WTC11 (cell line): Measurements from ENCODE around the gene AKT2. TPM values are rescaled to one million over a fixed set of nuclear protein-coding genes. Genes with fewer than 3 reads are reported as not detected.
A peak's percentile ranks its signal among the peaks of the same experiment; 100 is the strongest.

ENCODE experiments used
- ATAC-seq: fragments of 200-7000 bp; cut with Tn5 transposase; 2 replicates; pipeline ENCODE4 v1.10.0; 2021; ENCODE audit warnings: mild to moderate bottlenecking, moderate library complexity
- CTCF ChIA-PET: fragments of 300-600 bp; sonication (Branson Sonifier 250); formaldehyde crosslinking; loops from one replicate; lab custom pipeline; 2021; ENCODE audit warnings: antibody characterized with exemption; lab: Charles Lee
- POLR2A ChIA-PET: fragments of 350-600 bp; sonication (Branson Sonifier 250); formaldehyde crosslinking; loops from one replicate; lab custom pipeline; 2021; ENCODE audit warnings: antibody characterized with exemption; lab: Charles Lee
- DNase-seq: peaks from one replicate; pipeline ENCODE4 v3.0.0; 2021; ENCODE audit warnings: low spot score
- H3K27ac Mint-ChIP-seq: 2 replicates; pipeline ENCODE4 v1.8.0; 2021; ENCODE audit warnings: mixed read lengths
- H3K27me3 Mint-ChIP-seq: 2 replicates; pipeline ENCODE4 v1.8.0; 2021; ENCODE audit warnings: low read depth, mild to moderate bottlenecking, moderate library complexity, mixed read lengths
- H3K36me3 Mint-ChIP-seq: 2 replicates; pipeline ENCODE4 v1.8.0; 2021; ENCODE audit warnings: mixed read lengths
- H3K4me1 Mint-ChIP-seq: 2 replicates; pipeline ENCODE4 v1.8.0; 2022; ENCODE audit warnings: mixed read lengths
- H3K4me3 Mint-ChIP-seq: 2 replicates; pipeline ENCODE4 v1.8.0; 2021; ENCODE audit warnings: mild to moderate bottlenecking, moderate library complexity, mixed read lengths
- H3K9me3 Mint-ChIP-seq: 2 replicates; pipeline ENCODE4 v1.8.0; 2021; ENCODE audit warnings: mixed read lengths
- FOXJ3 ChIP-seq: sonication (generic); formaldehyde crosslinking; IDR thresholded peaks from 2 replicates; pipeline ENCODE4 v1.9.0; 2021; ENCODE audit warnings: missing genetic modification reagents, mild to moderate bottlenecking, borderline replicate concordance
- GABPB1 ChIP-seq: sonication (generic); formaldehyde crosslinking; IDR thresholded peaks from 2 replicates; pipeline ENCODE4 v1.8.1; 2023; ENCODE audit warnings: mild to moderate bottlenecking, missing genetic modification reagents
- GRHL2 ChIP-seq: fragments of 250-450 bp; sonication (Bioruptor Pico); IDR thresholded peaks from 2 replicates; pipeline ENCODE4 v1.8.0; 2022; ENCODE audit warnings: mild to moderate bottlenecking, moderate library complexity; ENCODE audit not compliant: insufficient replicate concordance, severe bottlenecking
- GTF2I ChIP-seq: fragments of 250-450 bp; sonication (Bioruptor Pico); conservative IDR thresholded peaks from 2 replicates; pipeline ENCODE4 v1.4.0; 2021; ENCODE audit warnings: mild to moderate bottlenecking
- HMGA2 ChIP-seq: fragments of 250-450 bp; sonication (Bioruptor Pico); IDR thresholded peaks from 2 replicates; pipeline ENCODE4 v1.4.0; 2021; ENCODE audit warnings: mild to moderate bottlenecking, moderate library complexity
- JUN ChIP-seq: sonication (generic); formaldehyde crosslinking; IDR thresholded peaks from 2 replicates; pipeline ENCODE4 v1.8.0; 2023; ENCODE audit warnings: mild to moderate bottlenecking, missing genetic modification reagents
- NR1H2 ChIP-seq: sonication (generic); formaldehyde crosslinking; IDR thresholded peaks from 2 replicates; pipeline ENCODE4 v1.9.0; 2021; ENCODE audit warnings: mild to moderate bottlenecking, moderate library complexity, missing genetic modification reagents
- NR3C1 ChIP-seq: sonication (generic); formaldehyde crosslinking; conservative IDR thresholded peaks from 2 replicates; pipeline ENCODE4 v1.8.1; 2023; ENCODE audit warnings: low read depth, mild to moderate bottlenecking, missing genetic modification reagents
- SMAD3 ChIP-seq: sonication (generic); formaldehyde crosslinking; IDR thresholded peaks from 2 replicates; pipeline ENCODE4 v1.8.0; 2022; ENCODE audit warnings: missing genetic modification reagents, mild to moderate bottlenecking, borderline replicate concordance
- TEAD1 ChIP-seq: sonication (generic); formaldehyde crosslinking; IDR thresholded peaks from 2 replicates; pipeline ENCODE4 v1.8.0; 2022; ENCODE audit warnings: mild to moderate bottlenecking, missing genetic modification reagents
- TP53 ChIP-seq: sonication (generic); formaldehyde crosslinking; IDR thresholded peaks from 2 replicates; pipeline ENCODE4 v1.8.1; 2023; ENCODE audit warnings: mild to moderate bottlenecking, missing genetic modification reagents
- ZNF396 ChIP-seq: fragments of 250-450 bp; sonication (Bioruptor Pico); IDR thresholded peaks from 2 replicates; pipeline ENCODE4 v1.8.0; 2021; ENCODE audit warnings: mild to moderate bottlenecking, moderate library complexity, borderline replicate concordance
- ZNF423 ChIP-seq: fragments of 250-450 bp; sonication (Bioruptor Pico); IDR thresholded peaks from 2 replicates; pipeline ENCODE4 v2.1.2; 2022; ENCODE audit warnings: mild to moderate bottlenecking, moderate library complexity
- total RNA-seq: library from RNA; stranded (reverse); gene quantifications from 3 replicates; pipeline ENCODE4 v1.2.3, GENCODE V29; 2021
- TF ChIP-seq, protein P1 (sequence below): sonication (generic); formaldehyde crosslinking; IDR thresholded peaks from 2 replicates; pipeline ENCODE4 v1.8.0; 2023; ENCODE audit warnings: missing genetic modification reagents
- TF ChIP-seq, protein P2 (sequence below): sonication (generic); formaldehyde crosslinking; IDR thresholded peaks from 2 replicates; pipeline ENCODE4 v1.8.1; 2023; ENCODE audit warnings: mild to moderate bottlenecking, missing genetic modification reagents, borderline replicate concordance
- TF ChIP-seq, protein P3 (sequence below): sonication (generic); formaldehyde crosslinking; conservative IDR thresholded peaks from 2 replicates; pipeline ENCODE4 v1.8.1; 2023; ENCODE audit warnings: mild to moderate bottlenecking, low read depth, missing genetic modification reagents, moderate library complexity
- TF ChIP-seq, protein P4 (sequence below): sonication (generic); formaldehyde crosslinking; IDR thresholded peaks from 2 replicates; pipeline ENCODE4 v1.8.1; 2022; ENCODE audit warnings: low read depth, mild to moderate bottlenecking, moderate library complexity, missing genetic modification reagents, borderline replicate concordance
- TF ChIP-seq, protein P5 (sequence below): sonication (generic); formaldehyde crosslinking; IDR thresholded peaks from 2 replicates; pipeline ENCODE4 v1.8.0; 2022; ENCODE audit warnings: mild to moderate bottlenecking, missing genetic modification reagents
- TF ChIP-seq, protein P6 (sequence below): sonication (generic); formaldehyde crosslinking; IDR thresholded peaks from 2 replicates; pipeline ENCODE4 v1.8.0; 2023; ENCODE audit warnings: missing genetic modification reagents, mild to moderate bottlenecking, borderline replicate concordance
- TF ChIP-seq, protein P7 (sequence below): sonication (generic); formaldehyde crosslinking; conservative IDR thresholded peaks from 2 replicates; pipeline ENCODE4 v1.8.1; 2022; ENCODE audit warnings: mild to moderate bottlenecking, missing genetic modification reagents

AKT2 gene
- total RNA-seq, 1 experiment from 2014 or later = 156 TPM

DNA sequence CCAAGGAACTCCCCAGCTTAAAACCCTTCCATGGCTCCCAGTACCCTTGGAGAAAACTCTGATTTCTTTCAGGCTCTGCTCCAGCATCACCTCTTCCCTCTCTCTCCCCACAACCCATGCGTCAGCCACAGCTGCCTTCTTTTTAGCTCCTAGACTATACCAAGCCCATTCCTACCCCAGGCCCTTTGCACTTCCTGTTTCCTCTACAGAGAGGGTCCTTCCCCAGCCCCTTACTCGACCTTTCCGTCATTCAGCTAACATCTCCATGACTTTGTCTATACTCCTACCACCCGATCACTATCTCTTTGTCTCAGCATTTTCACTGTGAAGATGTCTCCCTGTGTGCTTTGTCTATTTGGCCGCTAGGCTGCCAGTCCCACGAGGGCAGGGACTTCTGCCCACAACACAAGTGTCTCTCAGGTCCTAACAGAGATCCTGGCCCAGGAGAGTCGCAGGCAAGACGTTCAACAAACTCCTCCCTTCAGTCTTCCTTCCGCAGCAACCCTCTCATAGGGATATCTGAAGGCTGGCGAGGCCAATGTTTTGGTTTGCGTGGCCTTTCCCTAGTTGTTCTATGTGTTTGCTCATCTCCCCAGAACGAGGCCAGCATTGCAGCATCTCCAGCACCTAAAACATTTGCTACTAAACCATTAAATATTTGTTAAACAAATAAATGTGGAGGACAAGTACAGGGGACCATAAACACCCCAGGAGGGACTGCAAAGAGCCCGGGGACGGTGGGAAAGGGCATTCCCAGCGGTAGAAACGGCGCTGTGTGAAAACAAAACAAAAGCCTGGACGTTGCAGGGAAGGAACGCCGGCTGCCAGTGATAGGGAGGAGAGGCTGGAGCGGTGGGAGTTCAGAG is 59.5 kb downstream of the AKT2 start:
- Mint-ChIP-seq H3K9me3 (peaks cover 5% of the 10 kb centered on the region), H3K27ac (no peak overlapping the region), H3K36me3 (peaks cover 3% of the 10 kb centered on the region; the same call in 1 of the 2 replicates), H3K27me3 (peaks cover 49% of the 10 kb centered on the region), H3K4me1 (peaks cover 25% of the 10 kb centered on the region), H3K4me3 (peak overlapping the region; percentile 59)
- ATAC-seq (no peak), DNase-seq (no peak)
- CTCF ChIA-PET = interaction anchor here (0.6 to 3.5 kb wide), 4 partner anchors 8 to 128 kb away, joined by 3 to 17 read pairs (median 4); partner anchors contain the start of gene TTC9B
- POLR2A ChIA-PET = no interaction called here
- TF ChIP-seq HMGA2 = no peak
- TF ChIP-seq ZNF396 (CRISPR knock-in tag) = no peak
- no peak for TF ChIP-seq GTF2I (CRISPR knock-in tag)
- TF ChIP-seq GRHL2 = no peak
- TF ChIP-seq, protein P1, sequence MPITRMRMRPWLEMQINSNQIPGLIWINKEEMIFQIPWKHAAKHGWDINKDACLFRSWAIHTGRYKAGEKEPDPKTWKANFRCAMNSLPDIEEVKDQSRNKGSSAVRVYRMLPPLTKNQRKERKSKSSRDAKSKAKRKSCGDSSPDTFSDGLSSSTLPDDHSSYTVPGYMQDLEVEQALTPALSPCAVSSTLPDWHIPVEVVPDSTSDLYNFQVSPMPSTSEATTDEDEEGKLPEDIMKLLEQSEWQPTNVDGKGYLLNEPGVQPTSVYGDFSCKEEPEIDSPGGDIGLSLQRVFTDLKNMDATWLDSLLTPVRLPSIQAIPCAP (CRISPR knock-in tag) = no peak
- TF ChIP-seq, protein P2, sequence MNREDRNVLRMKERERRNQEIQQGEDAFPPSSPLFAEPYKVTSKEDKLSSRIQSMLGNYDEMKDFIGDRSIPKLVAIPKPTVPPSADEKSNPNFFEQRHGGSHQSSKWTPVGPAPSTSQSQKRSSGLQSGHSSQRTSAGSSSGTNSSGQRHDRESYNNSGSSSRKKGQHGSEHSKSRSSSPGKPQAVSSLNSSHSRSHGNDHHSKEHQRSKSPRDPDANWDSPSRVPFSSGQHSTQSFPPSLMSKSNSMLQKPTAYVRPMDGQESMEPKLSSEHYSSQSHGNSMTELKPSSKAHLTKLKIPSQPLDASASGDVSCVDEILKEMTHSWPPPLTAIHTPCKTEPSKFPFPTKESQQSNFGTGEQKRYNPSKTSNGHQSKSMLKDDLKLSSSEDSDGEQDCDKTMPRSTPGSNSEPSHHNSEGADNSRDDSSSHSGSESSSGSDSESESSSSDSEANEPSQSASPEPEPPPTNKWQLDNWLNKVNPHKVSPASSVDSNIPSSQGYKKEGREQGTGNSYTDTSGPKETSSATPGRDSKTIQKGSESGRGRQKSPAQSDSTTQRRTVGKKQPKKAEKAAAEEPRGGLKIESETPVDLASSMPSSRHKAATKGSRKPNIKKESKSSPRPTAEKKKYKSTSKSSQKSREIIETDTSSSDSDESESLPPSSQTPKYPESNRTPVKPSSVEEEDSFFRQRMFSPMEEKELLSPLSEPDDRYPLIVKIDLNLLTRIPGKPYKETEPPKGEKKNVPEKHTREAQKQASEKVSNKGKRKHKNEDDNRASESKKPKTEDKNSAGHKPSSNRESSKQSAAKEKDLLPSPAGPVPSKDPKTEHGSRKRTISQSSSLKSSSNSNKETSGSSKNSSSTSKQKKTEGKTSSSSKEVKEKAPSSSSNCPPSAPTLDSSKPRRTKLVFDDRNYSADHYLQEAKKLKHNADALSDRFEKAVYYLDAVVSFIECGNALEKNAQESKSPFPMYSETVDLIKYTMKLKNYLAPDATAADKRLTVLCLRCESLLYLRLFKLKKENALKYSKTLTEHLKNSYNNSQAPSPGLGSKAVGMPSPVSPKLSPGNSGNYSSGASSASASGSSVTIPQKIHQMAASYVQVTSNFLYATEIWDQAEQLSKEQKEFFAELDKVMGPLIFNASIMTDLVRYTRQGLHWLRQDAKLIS (CRISPR knock-in tag) = no peak
- no peak for TF ChIP-seq NR3C1
- no peak for TF ChIP-seq JUN (CRISPR knock-in tag)
- TF ChIP-seq, protein P3, sequence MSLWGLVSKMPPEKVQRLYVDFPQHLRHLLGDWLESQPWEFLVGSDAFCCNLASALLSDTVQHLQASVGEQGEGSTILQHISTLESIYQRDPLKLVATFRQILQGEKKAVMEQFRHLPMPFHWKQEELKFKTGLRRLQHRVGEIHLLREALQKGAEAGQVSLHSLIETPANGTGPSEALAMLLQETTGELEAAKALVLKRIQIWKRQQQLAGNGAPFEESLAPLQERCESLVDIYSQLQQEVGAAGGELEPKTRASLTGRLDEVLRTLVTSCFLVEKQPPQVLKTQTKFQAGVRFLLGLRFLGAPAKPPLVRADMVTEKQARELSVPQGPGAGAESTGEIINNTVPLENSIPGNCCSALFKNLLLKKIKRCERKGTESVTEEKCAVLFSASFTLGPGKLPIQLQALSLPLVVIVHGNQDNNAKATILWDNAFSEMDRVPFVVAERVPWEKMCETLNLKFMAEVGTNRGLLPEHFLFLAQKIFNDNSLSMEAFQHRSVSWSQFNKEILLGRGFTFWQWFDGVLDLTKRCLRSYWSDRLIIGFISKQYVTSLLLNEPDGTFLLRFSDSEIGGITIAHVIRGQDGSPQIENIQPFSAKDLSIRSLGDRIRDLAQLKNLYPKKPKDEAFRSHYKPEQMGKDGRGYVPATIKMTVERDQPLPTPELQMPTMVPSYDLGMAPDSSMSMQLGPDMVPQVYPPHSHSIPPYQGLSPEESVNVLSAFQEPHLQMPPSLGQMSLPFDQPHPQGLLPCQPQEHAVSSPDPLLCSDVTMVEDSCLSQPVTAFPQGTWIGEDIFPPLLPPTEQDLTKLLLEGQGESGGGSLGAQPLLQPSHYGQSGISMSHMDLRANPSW (CRISPR knock-in tag) = no peak
- TF ChIP-seq, protein P4, sequence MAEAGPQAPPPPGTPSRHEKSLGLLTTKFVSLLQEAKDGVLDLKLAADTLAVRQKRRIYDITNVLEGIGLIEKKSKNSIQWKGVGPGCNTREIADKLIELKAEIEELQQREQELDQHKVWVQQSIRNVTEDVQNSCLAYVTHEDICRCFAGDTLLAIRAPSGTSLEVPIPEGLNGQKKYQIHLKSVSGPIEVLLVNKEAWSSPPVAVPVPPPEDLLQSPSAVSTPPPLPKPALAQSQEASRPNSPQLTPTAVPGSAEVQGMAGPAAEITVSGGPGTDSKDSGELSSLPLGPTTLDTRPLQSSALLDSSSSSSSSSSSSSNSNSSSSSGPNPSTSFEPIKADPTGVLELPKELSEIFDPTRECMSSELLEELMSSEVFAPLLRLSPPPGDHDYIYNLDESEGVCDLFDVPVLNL = no peak
- TF ChIP-seq, protein P5, sequence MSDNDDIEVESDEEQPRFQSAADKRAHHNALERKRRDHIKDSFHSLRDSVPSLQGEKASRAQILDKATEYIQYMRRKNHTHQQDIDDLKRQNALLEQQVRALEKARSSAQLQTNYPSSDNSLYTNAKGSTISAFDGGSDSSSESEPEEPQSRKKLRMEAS = no peak
- TF ChIP-seq GABPB1 (CRISPR knock-in tag) = no peak
- TF ChIP-seq FOXJ3 (CRISPR knock-in tag) = no peak
- no peak for TF ChIP-seq TP53
- TF ChIP-seq TEAD1 = no peak
- TF ChIP-seq SMAD3 (CRISPR knock-in tag) = no peak
- TF ChIP-seq, protein P6, sequence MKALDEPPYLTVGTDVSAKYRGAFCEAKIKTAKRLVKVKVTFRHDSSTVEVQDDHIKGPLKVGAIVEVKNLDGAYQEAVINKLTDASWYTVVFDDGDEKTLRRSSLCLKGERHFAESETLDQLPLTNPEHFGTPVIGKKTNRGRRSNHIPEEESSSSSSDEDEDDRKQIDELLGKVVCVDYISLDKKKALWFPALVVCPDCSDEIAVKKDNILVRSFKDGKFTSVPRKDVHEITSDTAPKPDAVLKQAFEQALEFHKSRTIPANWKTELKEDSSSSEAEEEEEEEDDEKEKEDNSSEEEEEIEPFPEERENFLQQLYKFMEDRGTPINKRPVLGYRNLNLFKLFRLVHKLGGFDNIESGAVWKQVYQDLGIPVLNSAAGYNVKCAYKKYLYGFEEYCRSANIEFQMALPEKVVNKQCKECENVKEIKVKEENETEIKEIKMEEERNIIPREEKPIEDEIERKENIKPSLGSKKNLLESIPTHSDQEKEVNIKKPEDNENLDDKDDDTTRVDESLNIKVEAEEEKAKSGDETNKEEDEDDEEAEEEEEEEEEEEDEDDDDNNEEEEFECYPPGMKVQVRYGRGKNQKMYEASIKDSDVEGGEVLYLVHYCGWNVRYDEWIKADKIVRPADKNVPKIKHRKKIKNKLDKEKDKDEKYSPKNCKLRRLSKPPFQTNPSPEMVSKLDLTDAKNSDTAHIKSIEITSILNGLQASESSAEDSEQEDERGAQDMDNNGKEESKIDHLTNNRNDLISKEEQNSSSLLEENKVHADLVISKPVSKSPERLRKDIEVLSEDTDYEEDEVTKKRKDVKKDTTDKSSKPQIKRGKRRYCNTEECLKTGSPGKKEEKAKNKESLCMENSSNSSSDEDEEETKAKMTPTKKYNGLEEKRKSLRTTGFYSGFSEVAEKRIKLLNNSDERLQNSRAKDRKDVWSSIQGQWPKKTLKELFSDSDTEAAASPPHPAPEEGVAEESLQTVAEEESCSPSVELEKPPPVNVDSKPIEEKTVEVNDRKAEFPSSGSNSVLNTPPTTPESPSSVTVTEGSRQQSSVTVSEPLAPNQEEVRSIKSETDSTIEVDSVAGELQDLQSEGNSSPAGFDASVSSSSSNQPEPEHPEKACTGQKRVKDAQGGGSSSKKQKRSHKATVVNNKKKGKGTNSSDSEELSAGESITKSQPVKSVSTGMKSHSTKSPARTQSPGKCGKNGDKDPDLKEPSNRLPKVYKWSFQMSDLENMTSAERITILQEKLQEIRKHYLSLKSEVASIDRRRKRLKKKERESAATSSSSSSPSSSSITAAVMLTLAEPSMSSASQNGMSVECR (CRISPR knock-in tag) = no peak
- TF ChIP-seq, protein P7, sequence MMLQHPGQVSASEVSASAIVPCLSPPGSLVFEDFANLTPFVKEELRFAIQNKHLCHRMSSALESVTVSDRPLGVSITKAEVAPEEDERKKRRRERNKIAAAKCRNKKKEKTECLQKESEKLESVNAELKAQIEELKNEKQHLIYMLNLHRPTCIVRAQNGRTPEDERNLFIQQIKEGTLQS (CRISPR knock-in tag) = no peak
- TF ChIP-seq ZNF423 (CRISPR knock-in tag) = no peak
- TF ChIP-seq NR1H2 (CRISPR knock-in tag) = no peak
